ENCODE data around the gene CDC42BPB. TPM values are rescaled to one million over a fixed set of nuclear protein-coding genes. Genes with fewer than 3 reads are reported as not detected.

The CDC42BPB gene
- polyA plus RNA-seq, 3 donors from 2014 or later = not detected

- Mint-ChIP-seq H3K27me3 (ENCODE audit: low read depth in 3 of 3) (peaks cover 0 to 6% (median 0%) of the 10 kb centered on the region in 3 donors), H3K4me3 (no peak overlapping the region), H3K9me3 (no peaks in the 10 kb centered on the region), H3K36me3 (no peaks in the 10 kb centered on the region), H3K27ac (no peak overlapping the region), H3K4me1 (no peaks in the 10 kb centered on the region)
- DNase-seq = no peak
These were observed 88.1 kb downstream of the CDC42BPB start for GRCh38 chr14:102969060-102969791.

DNA sequence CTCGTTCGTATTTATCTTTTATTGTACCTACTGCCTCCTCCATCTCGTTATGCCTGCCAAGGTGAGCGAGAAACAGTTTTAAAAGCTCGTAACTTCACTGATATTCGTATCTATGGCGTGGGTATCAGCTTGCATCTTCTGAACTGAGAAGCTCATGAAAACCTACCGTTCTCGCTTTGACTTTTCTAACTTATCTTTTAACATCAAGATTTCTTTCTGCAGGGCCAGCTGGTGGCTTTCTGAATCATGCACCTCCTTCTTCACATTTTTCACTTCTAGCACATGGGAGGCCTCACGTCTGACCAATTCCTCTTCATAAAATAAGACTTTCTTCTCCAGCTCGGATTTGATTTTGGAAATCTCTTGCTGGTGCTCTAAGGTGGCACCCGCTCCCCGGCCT is 89.0 kb downstream of the CDC42BPB start:
- Mint-ChIP-seq H3K27ac (no peak overlapping the region), H3K4me1 (no peaks in the 10 kb centered on the region), H3K9me3 (no peaks in the 10 kb centered on the region), H3K4me3 (no peak overlapping the region), H3K36me3 (no peaks in the 10 kb centered on the region), H3K27me3 (ENCODE audit: low read depth in 3 of 3) (peaks cover 0 to 4% (median 0%) of the 10 kb centered on the region in 3 donors)
- no peak for DNase-seq

DNA sequence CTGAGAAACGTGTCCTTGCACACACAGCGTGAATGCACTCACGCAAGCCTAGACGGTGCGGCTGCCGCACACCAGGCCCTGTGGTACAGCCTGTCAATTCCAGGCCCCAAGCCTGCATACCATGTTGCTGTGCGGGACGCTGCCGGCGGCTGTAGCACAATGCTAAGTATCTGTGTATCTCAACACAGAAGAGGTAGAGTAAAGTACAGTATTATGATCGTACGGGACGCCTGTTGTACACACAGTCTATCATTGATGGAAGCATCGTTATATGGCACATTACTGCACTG is 89.9 kb downstream of the CDC42BPB start:
- Mint-ChIP-seq H3K27ac (no peak overlapping the region), H3K36me3 (no peaks in the 10 kb centered on the region), H3K9me3 (no peaks in the 10 kb centered on the region), H3K4me1 (no peaks in the 10 kb centered on the region), H3K27me3 (ENCODE audit: low read depth in 3 of 3) (peaks cover 0 to 4% (median 0%) of the 10 kb centered on the region in 3 donors), H3K4me3 (no peak overlapping the region)
- DNase-seq = no peak

DNA sequence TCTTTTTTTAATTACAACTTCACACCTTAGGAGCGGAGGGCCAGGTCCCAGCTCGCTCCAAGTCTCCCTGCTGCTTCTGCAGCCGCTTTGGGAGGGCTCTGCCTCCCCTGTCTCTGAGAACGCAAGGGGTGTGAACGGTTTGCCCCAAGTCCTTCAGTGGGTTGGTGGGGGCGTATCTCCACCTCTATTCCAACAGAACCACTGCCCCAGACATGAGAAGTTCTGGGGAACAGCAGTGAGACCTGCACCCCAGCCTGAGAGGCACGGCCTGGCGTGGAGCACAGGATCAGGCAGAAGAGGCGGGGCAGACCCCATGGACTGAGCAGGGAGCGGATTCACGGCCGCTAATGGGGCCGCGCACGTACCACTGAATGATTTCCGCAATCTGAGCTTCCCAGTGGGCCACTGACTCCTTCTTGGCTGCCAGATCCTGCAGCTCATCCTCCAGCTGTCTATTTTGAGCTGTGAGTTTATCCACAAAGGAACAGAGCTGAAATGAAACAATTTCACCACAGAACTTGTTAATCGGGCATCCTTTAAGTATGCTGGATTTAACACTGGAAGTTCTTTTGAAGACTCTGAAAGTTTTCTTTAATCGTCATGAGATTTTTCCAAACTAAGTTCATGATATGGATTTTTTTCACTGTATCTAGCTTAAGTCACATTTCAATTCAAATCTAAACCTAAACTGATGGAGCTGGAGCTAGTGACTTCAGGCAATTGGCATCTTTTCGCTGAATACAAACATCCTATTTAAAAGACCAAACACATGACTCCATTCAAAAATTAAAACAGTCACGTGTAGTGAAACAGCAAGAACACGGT is 90.5 kb downstream of the CDC42BPB start:
- Mint-ChIP-seq H3K4me1 (no peaks in the 10 kb centered on the region), H3K27me3 (ENCODE audit: low read depth in 3 of 3) (peaks cover 0 to 4% (median 0%) of the 10 kb centered on the region in 3 donors), H3K9me3 (no peaks in the 10 kb centered on the region), H3K27ac (no peak overlapping the region), H3K4me3 (no peak overlapping the region), H3K36me3 (no peaks in the 10 kb centered on the region)
- DNase-seq = no peak

DNA sequence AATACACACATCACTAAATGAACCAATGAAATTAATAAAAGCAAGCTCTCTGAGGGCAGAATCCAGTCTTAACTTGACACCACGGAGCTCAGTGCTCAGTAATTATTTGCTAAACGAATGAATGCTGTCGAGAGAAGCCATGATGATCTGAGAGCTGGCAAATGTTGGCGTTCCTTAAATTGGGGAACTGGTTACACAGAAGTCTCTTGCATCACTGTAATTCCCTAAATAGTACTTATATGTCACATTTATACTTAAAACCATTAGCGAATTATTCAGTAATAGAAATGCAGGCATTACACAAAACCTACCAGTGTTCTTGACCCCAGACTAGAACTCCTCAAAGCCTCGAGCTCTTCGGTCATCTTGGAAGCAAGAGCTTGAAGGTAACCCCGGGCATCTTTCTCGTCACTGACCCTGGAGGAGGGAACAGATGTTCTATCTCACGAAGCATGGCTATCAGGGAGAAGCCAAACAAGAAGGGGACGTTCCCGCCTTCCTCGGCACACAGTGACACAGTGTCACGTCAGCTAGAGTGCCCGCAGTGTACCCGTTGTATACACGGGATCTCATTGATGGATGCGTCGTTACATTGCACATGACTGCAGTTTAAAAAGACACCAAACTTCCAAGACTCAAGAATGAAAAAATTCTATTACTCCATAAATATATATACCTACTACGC is 91.2 kb downstream of the CDC42BPB start:
- no peaks in the 10 kb centered on the region for H3K27me3 Mint-ChIP-seq (ENCODE audit: low read depth in 3 of 3)
- no peak overlapping the region for H3K4me3 Mint-ChIP-seq
- no peak overlapping the region for H3K27ac Mint-ChIP-seq
- no peaks in the 10 kb centered on the region for H3K9me3 Mint-ChIP-seq
- no peak for DNase-seq
- no peaks in the 10 kb centered on the region for H3K4me1 Mint-ChIP-seq
- no peaks in the 10 kb centered on the region for H3K36me3 Mint-ChIP-seq

GRCh38 chr14:102965282-102965681 is 92.1 kb downstream of the CDC42BPB start:
- Mint-ChIP-seq H3K4me3 (no peak overlapping the region), H3K36me3 (no peaks in the 10 kb centered on the region), H3K27ac (no peak overlapping the region), H3K27me3 (ENCODE audit: low read depth in 3 of 3) (no peaks in the 10 kb centered on the region), H3K4me1 (no peaks in the 10 kb centered on the region), H3K9me3 (no peaks in the 10 kb centered on the region)
- no peak for DNase-seq

DNA sequence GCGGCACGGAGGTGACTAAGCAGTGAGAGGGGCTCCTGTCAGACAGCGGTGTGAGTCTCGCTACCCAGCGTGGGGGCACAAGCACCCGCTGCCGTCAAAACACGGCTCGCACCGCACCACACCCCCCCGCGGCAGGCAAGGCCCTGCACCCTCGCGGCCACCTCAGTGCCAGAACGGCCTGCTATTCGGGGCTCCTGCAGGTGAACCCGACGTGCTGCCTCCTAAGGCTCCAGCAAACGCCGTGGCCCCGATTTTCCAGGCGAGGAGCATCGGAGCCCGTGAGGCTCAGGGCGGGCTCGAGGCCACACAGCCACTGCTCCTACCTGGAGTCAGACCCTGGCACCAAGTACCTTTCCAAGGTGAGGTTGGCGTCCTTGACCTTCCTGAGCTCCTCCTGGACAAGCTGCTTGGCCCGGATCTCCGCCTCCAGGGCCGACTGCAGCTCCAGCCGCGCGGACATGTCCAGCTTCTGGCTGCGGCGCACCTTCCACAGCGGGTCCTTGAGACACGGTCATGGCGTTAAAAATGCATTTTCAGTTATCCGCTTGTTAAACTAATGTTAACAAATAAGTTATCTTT is 93.1 kb downstream of the CDC42BPB start:
- DNase-seq = no peak
- Mint-ChIP-seq H3K27me3 (ENCODE audit: low read depth in 3 of 3) (peaks cover 0 to 2% (median 2%) of the 10 kb centered on the region in 3 donors), H3K4me3 (no peak overlapping the region), H3K9me3 (no peaks in the 10 kb centered on the region), H3K36me3 (no peaks in the 10 kb centered on the region), H3K4me1 (no peaks in the 10 kb centered on the region), H3K27ac (no peak overlapping the region)

DNA sequence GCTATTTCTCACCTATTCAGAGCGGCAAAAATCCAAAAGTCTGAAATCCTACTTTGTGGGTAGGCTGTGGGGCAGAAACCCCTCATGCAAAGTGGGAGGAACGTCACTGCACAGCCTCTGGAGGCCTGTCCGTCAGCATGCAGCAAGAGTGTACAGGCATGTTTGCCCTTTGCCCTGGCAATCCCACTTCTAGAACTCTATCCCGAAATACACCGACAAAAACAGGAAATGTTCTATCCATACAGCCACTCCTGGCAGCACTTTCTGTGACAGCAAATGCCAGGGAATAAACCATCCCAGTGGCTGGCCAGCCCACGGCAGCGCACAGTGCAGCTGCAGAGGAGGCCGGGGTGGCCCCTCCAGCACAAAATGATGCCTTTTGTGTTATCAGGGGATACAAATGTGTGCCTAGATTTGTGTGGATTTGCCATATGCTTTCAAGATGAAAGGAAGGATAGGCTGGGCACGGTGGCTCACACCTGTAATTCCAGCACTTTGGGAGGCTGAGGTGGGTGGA is 95.2 kb downstream of the CDC42BPB start:
- H3K9me3 Mint-ChIP-seq = no peaks in the 10 kb centered on the region
- H3K36me3 Mint-ChIP-seq = no peaks in the 10 kb centered on the region
- no peak overlapping the region for H3K27ac Mint-ChIP-seq
- H3K4me1 Mint-ChIP-seq = no peaks in the 10 kb centered on the region
- DNase-seq = no peak
- no peak overlapping the region for H3K4me3 Mint-ChIP-seq
- H3K27me3 Mint-ChIP-seq (ENCODE audit: low read depth in 3 of 3) = peaks cover 0 to 2% (median 2%) of the 10 kb centered on the region in 3 donors

- DNase-seq = no peak
- H3K4me3 Mint-ChIP-seq = no peak overlapping the region
- H3K9me3 Mint-ChIP-seq = no peaks in the 10 kb centered on the region
- H3K36me3 Mint-ChIP-seq = no peaks in the 10 kb centered on the region
- H3K4me1 Mint-ChIP-seq = no peaks in the 10 kb centered on the region
- H3K27me3 Mint-ChIP-seq (ENCODE audit: low read depth in 3 of 3) = peaks cover 1 to 3% (median 2%) of the 10 kb centered on the region in 3 donors
- H3K27ac Mint-ChIP-seq = no peak overlapping the region
These were observed 98.9 kb downstream of the CDC42BPB start for GRCh38 chr14:102958461-102958860.

- Mint-ChIP-seq H3K36me3 (no peaks in the 10 kb centered on the region), H3K4me3 (no peak overlapping the region), H3K27me3 (ENCODE audit: low read depth in 3 of 3) (peaks cover 2 to 3% (median 2%) of the 10 kb centered on the region in 3 donors), H3K4me1 (no peaks in the 10 kb centered on the region), H3K27ac (no peak overlapping the region), H3K9me3 (no peaks in the 10 kb centered on the region)
- no peak for DNase-seq
These were observed 100.1 kb downstream of the CDC42BPB start for GRCh38 chr14:102957222-102957621.

GRCh38 chr14:102955636-102956408 is 101.5 kb downstream of the CDC42BPB start:
- no peaks in the 10 kb centered on the region for H3K36me3 Mint-ChIP-seq
- H3K27me3 Mint-ChIP-seq (ENCODE audit: low read depth in 3 of 3) = peaks cover 2 to 6% (median 3%) of the 10 kb centered on the region in 3 donors
- H3K9me3 Mint-ChIP-seq = no peaks in the 10 kb centered on the region
- no peak overlapping the region for H3K27ac Mint-ChIP-seq
- no peak for DNase-seq
- H3K4me1 Mint-ChIP-seq = no peaks in the 10 kb centered on the region
- H3K4me3 Mint-ChIP-seq = no peak overlapping the region

- peaks cover 0 to 9% (median 2%) of the 10 kb centered on the region in 3 donors for H3K27me3 Mint-ChIP-seq (ENCODE audit: low read depth in 3 of 3)
- no peaks in the 10 kb centered on the region for H3K9me3 Mint-ChIP-seq
- no peak overlapping the region for H3K4me3 Mint-ChIP-seq
- DNase-seq = no peak
- H3K27ac Mint-ChIP-seq = no peak overlapping the region
- peaks cover 4 to 6% of the 10 kb centered on the region in 2 donors for H3K4me1 Mint-ChIP-seq
- H3K36me3 Mint-ChIP-seq = no peaks in the 10 kb centered on the region
These were observed 103.1 kb downstream of the CDC42BPB start for GRCh38 chr14:102954081-102954789.

GRCh38 chr14:102953100-102953499 is 104.2 kb downstream of the CDC42BPB start:
- Mint-ChIP-seq H3K9me3 (no peaks in the 10 kb centered on the region), H3K27ac (no peak overlapping the region), H3K36me3 (no peaks in the 10 kb centered on the region), H3K27me3 (ENCODE audit: low read depth in 3 of 3) (peaks cover 0 to 9% (median 2%) of the 10 kb centered on the region in 3 donors), H3K4me3 (no peak overlapping the region), H3K4me1 (peaks cover 11 to 13% of the 10 kb centered on the region in 2 donors)
- DNase-seq = no peak
